Kidney (tissue), 14 donors: ENCODE measurements around the gene CAPZA1. TPM values are rescaled to one million over a fixed set of nuclear protein-coding genes. Genes with fewer than 3 reads are reported as not detected.

Experiments
- DNase-seq, 5 donors: peaks; one replicate each; pipeline ENCODE4 v3.0.0-alpha.2; 2013 to 2020
- FAIRE-seq: peaks from 2 replicates; lab custom pipeline; 2012; peaks lifted over from hg19 to GRCh38; lab: Jason Lieb, UNC
- H3K27ac ChIP-seq, 2 donors: one replicate each; pipeline ENCODE4 v1.7.0; 2013; ENCODE audit warnings: low read depth in 2 of 2, low read length in 2 of 2, inconsistent platforms in 1 of 2
- H3K27me3 ChIP-seq: one replicate; pipeline ENCODE4 v1.7.1; 2013; ENCODE audit warnings: low read length, inconsistent platforms; ENCODE audit not compliant: control insufficient read depth, insufficient read depth
- H3K36me3 ChIP-seq, 3 donors: one replicate each; pipeline versions ENCODE4 v1.7.0 to v1.7.1; 2013; ENCODE audit warnings: low read length in 3 of 3, control low read depth in 1 of 3, inconsistent platforms in 1 of 3; ENCODE audit not compliant: insufficient read depth in 3 of 3, control insufficient read depth in 2 of 3
- H3K4me1 ChIP-seq, 3 donors: one replicate each; pipeline versions ENCODE4 v1.7.0 to v1.7.1; 2013; ENCODE audit warnings: low read length in 3 of 3, inconsistent platforms in 1 of 3, low read depth in 1 of 3; ENCODE audit not compliant: control insufficient read depth in 2 of 3, insufficient read depth in 2 of 3
- H3K4me3 ChIP-seq, 3 donors: one replicate each; pipeline versions ENCODE4 v1.7.0 to v1.8.1; 2013; ENCODE audit warnings: low read length in 3 of 3, control low read depth in 1 of 3, inconsistent platforms in 1 of 3
- H3K9ac ChIP-seq, 3 donors: one replicate each; pipeline versions ENCODE4 v1.7.0 to v1.7.1; 2013; ENCODE audit warnings: low read length in 3 of 3, control low read depth in 1 of 3, inconsistent platforms in 1 of 3
- H3K9me3 ChIP-seq, 3 donors: one replicate each; pipeline versions ENCODE4 v1.7.0 to v1.7.1; 2013; ENCODE audit warnings: low read length in 3 of 3, control low read depth in 1 of 3, inconsistent platforms in 1 of 3; ENCODE audit not compliant: control insufficient read depth in 2 of 3, insufficient read depth in 1 of 3
- CTCF ChIP-seq: IDR thresholded peaks from 3 replicates; pipeline ENCODE4 v1.5.1; 2012; ENCODE audit warnings: mild to moderate bottlenecking, moderate library complexity, borderline replicate concordance; ENCODE audit not compliant: insufficient read depth; ENCODE audit errors: extremely low read depth
- intact Hi-C: fragments of 100-400 bp; cut with DNase I; formaldehyde crosslinking; loops from one replicate; pipeline ENCODE4 v1.11.1; 2022
- polyA plus RNA-seq: library from polyadenylated mRNA; stranded (reverse); fragments of 350-450 nt; fragmentation: Illumina TruSeq; extraction: RNeasy Lipid Tissue Mini Kit (QIAGEN cat#74804); gene quantifications from one replicate; pipeline ENCODE4 v1.2.3, GENCODE V29; 2014; ENCODE audit warnings: low read depth, low replicate concordance; ENCODE audit not compliant: insufficient read depth
- total RNA-seq: library from RNA; stranded (reverse); fragmentation: NEBNext Ultra II Directional; extraction: Animal tissue kit (Norgen Biotek cat#: 25700); gene quantifications from one replicate; pipeline ENCODE4 v1.2.1, GENCODE V29; 2021
- donor health status: control.
- donor health status: control.
- donor health status: control.
- donor health status: control.
- donor health status: control.
- donor health status: DM: yes; HTN: yes; CAD: no.
- donor health status: Normal renal cell carcinoma (clear cell type).

The CAPZA1 gene
- total and polyA plus RNA-seq, 2 donors from 2014 or later, result 40.3 to 98.7 TPM

GRCh38 chr1:112666946-112667345, 47.3 kb downstream of the CAPZA1 start:
- no peak for FAIRE-seq
- Histone ChIP-seq H3K4me3 (no peak overlapping the region), H3K27me3 (no peaks in the 10 kb centered on the region), H3K9ac (no peak overlapping the region), H3K36me3 (peaks cover 9 to 33% (median 17%) of the 10 kb centered on the region in 3 donors), H3K4me1 (no peaks in the 10 kb centered on the region), H3K27ac (no peak overlapping the region), H3K9me3 (no peaks in the 10 kb centered on the region)
- intact Hi-C loops, result no loop called here
- DNase-seq, result no peak
- no peak for TF ChIP-seq CTCF

- Histone ChIP-seq H3K36me3 (peaks cover 5 to 22% (median 14%) of the 10 kb centered on the region in 3 donors), H3K27ac (no peak overlapping the region), H3K9ac (no peak overlapping the region), H3K4me1 (peaks cover 9 to 16% (median 9%) of the 10 kb centered on the region in 3 donors), H3K27me3 (no peaks in the 10 kb centered on the region), H3K9me3 (no peaks in the 10 kb centered on the region), H3K4me3 (no peak overlapping the region)
- DNase-seq (no peak), FAIRE-seq (no peak)
- intact Hi-C loops, result no loop called here
- TF ChIP-seq CTCF, result no peak
Observed at GRCh38 chr1:112672009-112672408, 52.4 kb downstream of the CAPZA1 start.

GRCh38 chr1:112672842-112673241, 53.2 kb downstream of the CAPZA1 start:
- no peak overlapping the region for H3K9ac ChIP-seq
- H3K4me3 ChIP-seq, result no peak overlapping the region
- H3K4me1 ChIP-seq, result peaks cover 9 to 16% (median 9%) of the 10 kb centered on the region in 3 donors
- H3K9me3 ChIP-seq, result no peaks in the 10 kb centered on the region
- FAIRE-seq, result no peak
- no peak overlapping the region for H3K27ac ChIP-seq
- TF ChIP-seq CTCF, result no peak
- no peaks in the 10 kb centered on the region for H3K27me3 ChIP-seq
- no peak for DNase-seq
- intact Hi-C loops, result no loop called here
- H3K36me3 ChIP-seq, result peaks cover 5 to 15% (median 14%) of the 10 kb centered on the region in 3 donors
